HL-60 (cell line): ENCODE results near the gene KBTBD12.

ENCODE experiments used
- CTCF ChIP-seq: IDR thresholded peaks from one replicate; pipeline ENCODE4 v1.5.1; 2011; ENCODE audit warnings: low read length, control low read depth, inconsistent platforms; ENCODE audit not compliant: insufficient read depth
- GABPA ChIP-seq: IDR thresholded peaks from 2 replicates; pipeline ENCODE4 v1.6.1; 2012; ENCODE audit warnings: low read depth
- POLR2AphosphoS5 ChIP-seq: IDR thresholded peaks from 2 replicates; pipeline ENCODE4 v1.6.1; 2012; ENCODE audit warnings: low read depth
- SPI1 ChIP-seq: IDR thresholded peaks from 2 replicates; pipeline ENCODE4 v1.6.1; 2012; ENCODE audit warnings: low read depth, mild to moderate bottlenecking, borderline replicate concordance
- TF ChIP-seq, protein P1 (sequence below): IDR thresholded peaks from 2 replicates; pipeline ENCODE4 v1.6.1; 2012; ENCODE audit warnings: low read depth; ENCODE audit not compliant: insufficient replicate concordance

GRCh38 chr3:127933396-127933795, 18.4 kb downstream of the KBTBD12 start:
- TF ChIP-seq CTCF = no peak
- TF ChIP-seq GABPA = no peak
- TF ChIP-seq POLR2AphosphoS5 = no peak
- TF ChIP-seq, protein P1, sequence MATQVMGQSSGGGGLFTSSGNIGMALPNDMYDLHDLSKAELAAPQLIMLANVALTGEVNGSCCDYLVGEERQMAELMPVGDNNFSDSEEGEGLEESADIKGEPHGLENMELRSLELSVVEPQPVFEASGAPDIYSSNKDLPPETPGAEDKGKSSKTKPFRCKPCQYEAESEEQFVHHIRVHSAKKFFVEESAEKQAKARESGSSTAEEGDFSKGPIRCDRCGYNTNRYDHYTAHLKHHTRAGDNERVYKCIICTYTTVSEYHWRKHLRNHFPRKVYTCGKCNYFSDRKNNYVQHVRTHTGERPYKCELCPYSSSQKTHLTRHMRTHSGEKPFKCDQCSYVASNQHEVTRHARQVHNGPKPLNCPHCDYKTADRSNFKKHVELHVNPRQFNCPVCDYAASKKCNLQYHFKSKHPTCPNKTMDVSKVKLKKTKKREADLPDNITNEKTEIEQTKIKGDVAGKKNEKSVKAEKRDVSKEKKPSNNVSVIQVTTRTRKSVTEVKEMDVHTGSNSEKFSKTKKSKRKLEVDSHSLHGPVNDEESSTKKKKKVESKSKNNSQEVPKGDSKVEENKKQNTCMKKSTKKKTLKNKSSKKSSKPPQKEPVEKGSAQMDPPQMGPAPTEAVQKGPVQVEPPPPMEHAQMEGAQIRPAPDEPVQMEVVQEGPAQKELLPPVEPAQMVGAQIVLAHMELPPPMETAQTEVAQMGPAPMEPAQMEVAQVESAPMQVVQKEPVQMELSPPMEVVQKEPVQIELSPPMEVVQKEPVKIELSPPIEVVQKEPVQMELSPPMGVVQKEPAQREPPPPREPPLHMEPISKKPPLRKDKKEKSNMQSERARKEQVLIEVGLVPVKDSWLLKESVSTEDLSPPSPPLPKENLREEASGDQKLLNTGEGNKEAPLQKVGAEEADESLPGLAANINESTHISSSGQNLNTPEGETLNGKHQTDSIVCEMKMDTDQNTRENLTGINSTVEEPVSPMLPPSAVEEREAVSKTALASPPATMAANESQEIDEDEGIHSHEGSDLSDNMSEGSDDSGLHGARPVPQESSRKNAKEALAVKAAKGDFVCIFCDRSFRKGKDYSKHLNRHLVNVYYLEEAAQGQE = no peak
- no peak for TF ChIP-seq SPI1
